Dermis blood vessel endothelial cell (primary cell): ENCODE measurements around the gene KIFAP3. TPM values are rescaled to one million over a fixed set of nuclear protein-coding genes. Genes with fewer than 3 reads are reported as not detected.
A peak's percentile ranks its signal among the peaks of the same experiment; 100 is the strongest.
"Not testable (repeated sequence)": the region's sequence is repeated elsewhere in the genome, so short reads cannot be mapped to it uniquely, and the experiment has no call there.

ENCODE experiments used
- DNase-seq: peaks from one replicate; pipeline ENCODE4 v3.0.0; 2010
- total RNA-seq: library from RNA; depleted of rRNA; stranded (reverse); fragments of >200 nt; gene quantifications from 2 replicates; pipeline ENCODE4 v1.2.3, GENCODE V29; 2014

Gene KIFAP3
- total RNA-seq, 1 donor from 2014 or later, result 23.1 TPM

DNA sequence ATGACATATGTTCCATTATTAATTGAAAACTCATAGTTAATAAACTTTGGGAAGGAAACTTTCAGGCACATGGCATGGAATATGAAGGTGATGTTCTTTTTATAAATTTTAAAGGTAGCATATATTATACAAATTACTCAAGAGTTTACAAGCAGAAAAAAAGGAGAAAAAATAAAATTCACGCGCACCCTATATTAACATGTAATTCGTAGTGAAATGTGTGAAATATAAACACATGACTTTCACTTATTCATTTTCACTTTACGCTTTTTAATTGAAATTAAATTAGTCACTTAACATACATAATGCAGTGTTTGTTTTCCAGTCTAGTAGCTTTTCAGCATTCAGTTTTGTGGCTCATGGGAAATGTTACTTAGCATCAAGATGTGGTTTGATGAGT is 153.4 kb downstream of the KIFAP3 start:
- DNase-seq, result no peak

DNA sequence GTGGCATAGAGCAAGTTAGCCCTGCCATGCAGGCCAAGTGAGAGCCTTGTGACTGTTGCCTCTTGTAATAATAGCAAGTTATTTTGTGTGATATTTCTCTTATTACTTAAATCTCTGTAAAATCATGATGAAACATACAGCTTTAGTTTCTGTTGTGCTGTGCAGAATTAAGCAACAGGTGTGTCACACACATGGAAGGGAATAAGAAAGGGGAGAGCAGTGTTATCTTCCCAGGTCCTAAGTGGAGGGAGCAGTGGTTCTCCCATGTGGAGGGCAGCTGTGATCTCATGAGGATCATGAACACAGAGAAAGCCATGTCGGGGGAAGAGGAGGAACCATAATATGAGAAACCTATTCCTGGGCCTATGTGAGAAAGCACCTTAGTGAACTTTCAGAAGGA is 155.6 kb downstream of the KIFAP3 start:
- no peak for DNase-seq

DNA sequence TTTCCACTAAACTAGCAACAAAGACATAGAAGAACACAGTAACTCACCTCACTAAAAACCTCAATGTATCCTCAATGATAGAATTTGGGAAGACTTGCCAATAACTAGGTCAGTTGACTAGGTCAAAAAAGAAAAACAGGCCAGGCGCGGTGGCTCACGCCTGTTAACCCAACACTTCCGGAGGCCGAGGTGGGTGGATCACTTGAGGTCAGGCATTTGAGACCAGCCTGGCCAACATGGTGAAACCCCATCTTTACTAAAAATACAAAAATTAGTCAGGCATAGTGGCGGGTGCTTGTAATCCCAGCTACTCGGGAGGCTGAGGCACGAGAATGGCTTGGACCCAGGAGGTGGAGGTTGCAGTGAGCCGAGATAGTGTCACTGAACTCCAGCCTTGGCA is 156.3 kb downstream of the KIFAP3 start:
- not testable (repeated sequence) for DNase-seq

DNA sequence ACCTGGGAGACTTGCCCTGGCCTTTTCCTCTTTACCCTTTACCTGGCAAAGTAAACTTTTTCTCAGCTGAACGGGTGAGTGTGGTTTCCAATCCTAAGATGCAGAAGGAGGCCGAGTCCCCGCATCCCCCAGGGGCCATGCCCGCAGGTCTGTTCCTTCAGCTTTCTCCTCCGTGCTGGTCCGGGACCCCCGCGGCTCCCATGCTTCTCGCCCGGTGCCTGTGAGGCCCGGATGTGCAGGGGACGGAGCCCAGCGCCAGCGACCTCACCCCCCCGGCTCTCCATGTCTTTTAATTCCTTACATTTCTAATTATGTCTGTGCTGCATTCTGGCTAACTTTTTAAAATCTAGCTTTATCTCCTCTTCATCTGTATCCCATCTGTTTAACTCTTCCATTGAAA is 159.3 kb downstream of the KIFAP3 start:
- no peak for DNase-seq

DNA sequence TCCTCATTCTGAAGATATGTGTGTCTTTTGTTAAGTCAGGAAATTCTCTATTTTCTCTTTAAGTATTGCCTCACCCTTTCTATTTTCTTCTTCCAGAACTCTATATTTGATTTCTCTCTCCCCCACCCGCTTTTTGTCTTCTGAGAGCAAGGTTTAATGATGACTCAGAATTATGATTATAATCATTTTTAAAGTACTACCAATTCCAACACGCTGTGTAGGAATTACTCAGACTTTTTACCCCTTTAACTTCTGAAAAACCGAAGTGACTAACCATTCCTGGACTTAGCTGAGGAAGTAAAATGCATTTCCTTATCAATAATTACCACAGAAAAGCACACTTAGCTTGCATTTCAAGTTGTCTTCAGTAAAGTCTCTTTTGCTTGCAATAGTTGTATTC is 160.0 kb downstream of the KIFAP3 start:
- no peak for DNase-seq

DNA sequence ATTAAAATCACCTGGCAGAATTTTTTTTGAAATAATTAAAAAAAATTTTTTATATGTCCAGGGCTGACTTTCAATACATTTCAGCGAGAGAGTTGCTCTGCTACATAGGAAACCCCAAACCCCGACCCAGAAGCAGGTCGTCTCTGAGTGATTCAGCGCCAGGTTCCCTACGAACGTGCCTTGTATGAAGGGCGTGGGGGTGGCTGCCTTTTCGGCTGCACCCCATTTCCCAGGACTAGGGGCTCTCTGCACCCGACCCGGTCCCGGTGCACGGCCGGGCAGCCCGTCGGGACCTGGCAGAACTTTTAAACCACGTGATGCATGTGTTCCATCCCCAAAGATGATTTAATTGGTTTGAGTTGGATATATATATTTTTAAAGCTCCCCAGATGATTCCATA is 165.0 kb downstream of the KIFAP3 start:
- no peak for DNase-seq

DNA sequence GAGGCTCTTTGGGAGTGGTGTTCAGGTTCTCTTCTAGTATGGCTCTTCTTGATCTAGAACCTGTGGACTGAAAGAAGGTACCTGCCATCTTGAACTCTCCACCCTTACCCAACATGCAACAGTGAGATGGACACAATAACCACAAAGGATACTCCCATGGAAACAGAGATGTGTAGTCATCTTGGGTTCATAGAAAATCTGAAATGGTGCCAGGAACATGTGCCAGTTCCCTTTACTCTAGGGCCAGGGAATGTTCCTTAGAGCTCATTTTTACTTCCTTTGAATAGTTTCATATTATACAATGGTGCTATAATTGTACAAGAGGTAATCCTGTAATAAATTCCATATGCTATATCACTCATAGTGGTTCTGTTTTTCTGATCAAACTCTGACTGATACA is 167.6 kb downstream of the KIFAP3 start:
- peak; percentile 63 for DNase-seq

DNA sequence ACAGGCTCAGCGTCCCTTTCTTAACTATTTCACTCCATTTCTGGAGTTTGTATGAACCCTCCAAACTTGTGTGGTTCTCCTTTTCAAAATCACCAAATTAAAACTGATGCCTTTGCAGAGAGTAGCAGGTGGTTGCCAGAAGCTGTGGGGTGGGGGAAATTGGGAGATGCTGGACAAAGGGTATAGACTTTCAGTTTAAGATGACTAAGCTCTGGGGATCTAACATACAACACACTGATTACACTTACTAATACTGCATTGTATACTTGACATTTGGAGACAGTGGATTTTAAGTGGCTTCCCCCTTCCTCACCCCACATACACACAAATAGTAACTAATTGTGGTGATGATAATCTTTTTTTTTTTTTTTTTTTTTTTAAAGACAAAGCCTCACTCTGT is 169.7 kb downstream of the KIFAP3 start:
- no peak for DNase-seq

DNA sequence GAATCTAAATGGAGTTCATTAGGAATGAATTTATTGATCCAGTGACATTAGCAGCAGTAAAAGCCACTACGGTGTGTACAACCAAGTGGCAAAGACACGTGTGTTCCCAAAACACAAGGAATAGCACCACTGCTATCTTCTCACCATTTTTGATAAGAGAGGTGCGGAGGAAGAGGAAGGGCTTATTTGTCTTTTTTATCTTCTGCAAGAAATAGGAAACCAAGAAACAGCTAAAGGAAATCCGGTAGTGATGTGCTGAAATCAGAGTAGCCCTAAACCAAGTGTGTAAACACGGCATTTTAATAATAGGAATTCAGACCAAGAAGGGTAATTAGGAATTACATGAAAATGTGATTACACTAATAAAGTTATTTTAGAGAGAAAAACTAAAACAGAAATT is 171.7 kb downstream of the KIFAP3 start:
- no peak for DNase-seq

DNA sequence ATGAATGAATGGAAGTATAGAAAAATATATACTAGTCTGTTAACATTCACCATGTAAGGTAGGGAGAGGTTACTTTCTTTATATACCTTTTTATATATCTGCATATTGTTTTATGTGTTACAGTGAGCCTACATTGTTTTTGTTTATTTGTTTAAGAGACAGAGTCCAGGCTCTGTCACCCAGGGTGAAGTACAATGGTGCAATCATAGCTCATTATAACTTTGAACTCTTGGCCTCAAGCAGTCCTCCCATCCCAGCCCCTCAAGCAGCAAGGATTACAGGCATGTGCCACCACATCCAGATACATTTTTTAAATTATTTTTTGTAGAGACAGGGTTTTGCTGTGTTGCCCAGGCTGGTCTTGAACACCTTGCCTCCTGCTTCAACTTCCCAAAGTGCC is 173.4 kb downstream of the KIFAP3 start:
- no peak for DNase-seq

DNA sequence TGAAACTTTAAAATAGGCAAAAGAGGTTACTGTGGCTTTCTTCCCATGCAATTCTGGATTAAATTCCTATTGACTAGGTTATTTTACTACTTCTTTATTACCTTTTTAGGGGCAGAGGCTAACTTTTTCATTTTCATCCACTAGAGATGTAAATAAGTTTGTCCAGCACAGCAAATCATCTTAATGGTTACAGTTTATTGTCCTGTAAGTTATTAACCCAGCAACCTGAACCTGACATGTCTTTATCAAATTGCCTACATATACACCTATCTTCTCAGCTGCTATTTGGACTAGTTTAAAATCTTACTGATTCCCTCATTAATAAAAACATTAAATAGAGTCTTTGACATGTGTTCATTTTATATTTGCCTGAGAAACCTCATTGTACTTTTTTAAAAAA is 173.9 kb downstream of the KIFAP3 start:
- no peak for DNase-seq

DNA sequence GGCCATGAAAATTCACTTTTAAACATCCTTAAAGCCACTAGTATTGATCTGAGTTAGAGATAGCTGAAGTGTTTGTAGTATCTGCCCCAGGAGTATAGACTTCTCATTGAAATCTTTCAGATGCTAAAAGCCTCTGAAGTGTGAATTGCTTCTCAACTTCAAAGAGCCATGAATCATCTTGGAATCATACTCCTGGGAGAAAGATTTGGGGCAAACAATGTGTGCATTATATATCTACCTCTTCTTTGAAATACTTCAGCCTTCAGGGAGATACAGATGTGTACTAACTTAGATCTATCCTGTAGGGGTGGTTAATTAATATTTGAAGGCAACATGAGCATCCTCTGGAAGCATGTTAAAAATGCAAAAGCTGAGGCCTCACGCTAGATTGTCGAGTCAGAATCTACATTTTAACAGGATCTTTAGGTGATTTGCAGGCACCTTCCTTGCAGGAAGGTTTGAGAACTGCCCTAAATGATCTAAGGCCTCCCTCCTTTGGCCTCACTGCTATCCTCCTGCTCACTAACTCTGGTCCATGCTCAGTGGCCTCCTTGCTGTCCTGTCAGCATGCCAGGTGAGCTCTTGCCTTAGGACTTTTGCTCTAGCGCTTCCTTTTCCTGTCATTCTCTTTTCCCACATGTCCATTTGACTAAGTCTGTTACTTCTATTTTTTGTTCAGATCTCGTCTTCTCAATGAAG is 174.8 kb downstream of the KIFAP3 start:
- DNase-seq, result no peak

DNA sequence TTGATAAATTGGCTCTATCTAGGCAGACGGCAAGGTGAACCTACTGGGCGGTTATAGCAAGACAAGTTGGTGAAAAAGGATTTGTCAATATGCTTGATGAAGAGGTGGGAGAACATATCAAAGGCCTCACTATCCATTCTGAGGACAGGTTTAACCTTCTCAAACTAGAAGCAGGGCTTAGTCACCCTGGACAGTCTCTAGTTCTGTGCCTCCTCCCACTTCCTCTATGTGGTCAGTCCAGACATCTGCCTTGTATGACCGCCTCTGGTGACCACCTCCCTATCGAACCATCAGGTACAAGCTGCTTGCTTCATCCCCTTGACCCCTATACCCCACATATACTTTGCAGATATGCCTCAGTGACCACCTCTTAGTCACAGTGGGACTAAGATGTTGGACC is 178.5 kb downstream of the KIFAP3 start:
- DNase-seq, result no peak

DNA sequence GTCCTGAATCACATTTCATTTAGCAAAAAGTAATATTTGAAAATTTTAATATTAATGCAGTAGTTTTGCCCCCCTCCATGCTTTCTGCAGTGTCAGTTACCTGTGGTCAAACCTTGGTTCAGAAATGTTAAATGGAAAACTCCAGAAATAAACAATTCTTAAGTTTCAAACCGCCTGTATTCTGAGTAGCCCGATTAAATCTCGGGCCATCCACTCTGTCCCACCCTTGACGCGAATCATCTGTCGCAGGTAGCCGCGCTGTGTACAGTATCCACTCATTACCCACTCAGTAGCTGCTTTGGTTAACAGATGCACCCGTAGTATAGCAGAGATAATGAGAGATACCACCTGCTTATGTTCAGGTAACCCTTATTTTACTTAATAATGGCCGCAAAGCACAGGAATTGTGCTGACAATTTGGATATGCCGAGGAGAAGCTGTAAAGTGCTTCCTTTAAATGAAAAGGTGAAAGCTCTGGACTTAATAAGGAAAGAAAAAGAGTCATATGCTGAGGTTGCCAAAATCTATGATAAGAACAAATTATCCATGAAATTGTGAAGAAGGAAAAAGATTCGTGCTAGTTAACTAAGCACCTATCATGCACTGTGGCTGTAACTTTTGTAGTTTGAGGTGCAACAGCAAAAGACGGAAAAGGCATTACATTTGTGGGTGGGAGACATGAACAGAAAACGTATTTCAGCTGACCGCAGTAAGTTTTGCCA is 179.9 kb downstream of the KIFAP3 start:
- DNase-seq, result no peak

DNA sequence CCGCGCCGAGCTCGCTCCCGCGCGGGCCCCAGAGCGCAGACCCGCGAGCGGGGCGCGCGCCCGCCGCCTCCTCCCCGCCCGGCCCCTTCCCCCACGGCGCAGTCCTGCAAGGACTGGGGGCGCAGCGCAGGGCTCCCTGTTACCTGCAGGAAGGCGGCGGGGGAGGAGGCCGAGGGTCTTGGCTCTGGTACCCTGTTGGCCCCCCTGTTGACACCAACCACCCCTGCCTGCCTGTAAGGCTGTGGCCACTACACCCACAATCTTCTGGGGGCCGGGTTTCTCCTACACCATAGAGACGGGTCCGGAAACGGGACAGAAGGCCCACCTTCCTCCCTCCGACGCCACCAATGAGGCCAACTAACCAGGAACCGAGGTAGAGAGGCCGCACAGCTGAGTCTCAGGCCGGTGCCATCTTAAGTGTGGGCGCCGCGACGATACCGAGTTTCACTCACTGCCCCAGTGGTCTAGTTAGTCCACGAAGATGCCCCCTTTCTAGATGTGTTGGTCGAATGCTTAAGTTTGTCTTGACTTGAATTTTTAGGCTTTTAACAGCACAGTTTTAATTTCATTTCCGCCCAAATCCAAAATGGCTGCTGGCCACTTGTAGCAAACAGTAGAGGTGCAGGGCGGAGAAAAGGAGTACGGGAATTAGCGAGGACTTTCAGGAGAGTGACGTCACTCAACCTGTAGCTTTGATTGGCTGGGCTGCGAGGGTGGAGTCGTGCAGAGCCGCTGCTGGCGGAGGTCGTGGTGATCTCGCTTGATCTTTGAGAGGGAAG is 180.7 kb downstream of the KIFAP3 start, which contains the start of gene SCYL3:
SCYL3 (minus strand) TSS at position 252 of the 779 bp plus-strand sequence. CDS start 5,056 bp downstream, outside the sequence.
- DNase-seq, result peak; percentile 98

DNA sequence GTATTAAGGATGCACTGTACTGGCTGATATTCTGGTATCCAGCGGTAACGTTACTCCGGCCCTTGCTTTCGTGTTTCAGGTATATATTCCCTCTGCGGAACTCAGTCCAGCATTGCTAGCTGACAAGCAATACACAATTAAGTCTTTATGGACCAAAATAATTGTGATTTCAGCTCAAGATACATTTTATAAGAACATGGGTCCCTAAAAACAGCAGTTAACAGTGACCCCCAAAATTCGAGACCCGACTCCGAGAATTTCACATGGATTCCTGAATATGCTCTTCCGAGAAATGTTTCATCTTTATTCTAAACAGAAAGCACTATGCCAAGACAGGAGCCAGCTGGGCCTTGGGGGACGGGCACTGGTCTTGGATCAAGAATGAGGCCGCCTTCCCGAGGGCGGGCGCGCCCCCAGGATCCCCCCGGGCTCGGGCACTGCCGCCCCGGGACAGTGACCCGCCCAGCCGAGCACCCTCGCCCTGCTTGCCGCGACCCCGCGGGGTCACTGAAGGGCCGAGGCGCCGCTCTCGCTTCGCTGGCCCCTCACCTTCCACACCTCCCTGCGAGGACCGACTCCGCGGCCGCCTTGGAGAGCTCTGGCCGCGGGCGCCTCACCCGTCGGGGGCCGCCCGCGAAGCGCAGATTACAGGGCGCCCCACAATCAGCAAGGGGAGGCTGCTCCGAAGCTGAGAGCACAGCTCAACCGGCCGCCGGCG is 181.4 kb downstream of the KIFAP3 start:
- peak; percentile 53 for DNase-seq

DNA sequence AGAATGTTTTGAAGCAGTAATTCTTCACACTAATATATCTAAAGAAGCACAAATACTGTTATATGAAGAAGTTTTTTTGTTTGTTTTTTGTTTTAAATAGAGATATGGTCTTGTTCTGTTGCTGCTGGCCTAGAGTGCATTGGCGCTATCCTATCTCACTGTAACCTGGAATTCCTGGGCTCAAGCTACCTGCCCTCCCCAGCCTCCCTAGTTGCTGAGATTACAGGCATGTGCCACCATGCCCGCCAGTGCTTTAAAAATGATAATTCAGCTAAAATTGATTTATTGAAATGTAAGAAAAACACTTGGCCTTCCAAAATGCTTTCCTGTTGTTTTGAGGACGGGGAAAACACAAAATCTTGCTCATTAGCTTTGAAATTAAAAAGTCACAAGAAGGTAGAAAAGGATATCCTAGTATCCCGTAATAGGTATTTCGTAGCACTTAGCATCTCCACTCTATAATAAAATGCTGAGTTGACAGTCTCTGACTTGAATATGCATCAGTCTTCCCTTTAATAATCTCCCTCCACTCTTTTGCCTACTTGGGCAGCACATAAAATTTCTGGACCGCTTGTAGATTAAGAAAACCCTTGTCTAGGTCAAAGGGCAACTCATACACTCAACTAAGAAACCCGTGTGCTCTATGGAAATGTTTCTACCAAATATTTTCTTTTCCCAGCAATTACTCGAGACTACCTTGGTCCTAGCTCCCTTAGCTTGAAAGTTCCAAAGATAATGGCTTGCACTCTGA is 182.1 kb downstream of the KIFAP3 start:
- no peak for DNase-seq

DNA sequence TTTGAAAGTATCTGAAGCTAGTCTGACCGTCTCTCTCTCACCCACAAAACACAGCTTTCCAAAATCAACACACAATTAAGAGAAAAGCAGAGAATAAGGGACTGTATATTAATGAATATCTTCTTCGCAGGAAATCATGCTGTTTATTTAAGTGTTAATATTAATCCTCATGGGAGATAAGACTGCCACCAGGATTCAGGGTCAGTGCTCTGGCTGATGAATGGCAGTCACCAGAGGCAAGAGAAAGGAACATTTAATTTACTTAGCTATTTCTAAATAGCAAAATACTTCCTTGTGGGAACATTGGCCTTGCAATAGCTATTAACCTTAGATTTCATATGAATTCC is 183.0 kb downstream of the KIFAP3 start:
- no peak for DNase-seq

DNA sequence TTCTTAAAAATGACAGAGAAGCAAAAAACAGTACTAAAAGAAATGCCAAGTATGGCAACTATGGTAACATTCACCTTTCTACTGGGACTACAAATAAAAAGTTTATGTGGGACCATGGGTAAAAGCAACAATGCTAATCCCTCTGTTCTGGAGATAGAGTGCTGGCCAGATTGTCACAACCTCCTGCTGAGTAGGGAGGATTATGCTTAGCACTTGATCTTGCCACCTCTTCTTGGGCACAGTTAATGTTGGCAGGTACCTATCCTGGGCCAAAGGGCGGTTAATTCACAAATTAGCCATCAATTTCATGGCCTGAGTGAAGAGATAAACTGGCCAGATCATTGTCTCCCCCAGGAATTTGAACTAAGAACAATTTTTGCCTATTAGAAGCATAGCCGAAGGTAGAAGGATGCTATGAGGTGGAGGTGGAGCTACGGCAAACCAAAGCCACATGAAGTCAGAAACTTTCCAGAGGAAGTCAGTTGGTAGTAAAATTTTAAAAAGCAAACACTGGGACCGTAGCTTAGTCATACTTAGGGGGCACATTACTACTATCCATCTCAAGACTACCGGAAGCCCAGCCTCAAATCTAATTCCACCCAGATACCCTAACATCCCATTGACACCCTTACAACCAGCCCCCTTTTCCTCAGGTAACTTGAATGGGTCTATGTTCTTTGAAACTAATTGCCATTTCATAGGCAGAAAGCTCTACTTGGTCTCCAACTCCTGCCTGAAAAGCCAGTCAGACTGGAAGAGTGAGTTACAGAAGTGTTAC is 183.5 kb downstream of the KIFAP3 start:
- DNase-seq, result no peak

DNA sequence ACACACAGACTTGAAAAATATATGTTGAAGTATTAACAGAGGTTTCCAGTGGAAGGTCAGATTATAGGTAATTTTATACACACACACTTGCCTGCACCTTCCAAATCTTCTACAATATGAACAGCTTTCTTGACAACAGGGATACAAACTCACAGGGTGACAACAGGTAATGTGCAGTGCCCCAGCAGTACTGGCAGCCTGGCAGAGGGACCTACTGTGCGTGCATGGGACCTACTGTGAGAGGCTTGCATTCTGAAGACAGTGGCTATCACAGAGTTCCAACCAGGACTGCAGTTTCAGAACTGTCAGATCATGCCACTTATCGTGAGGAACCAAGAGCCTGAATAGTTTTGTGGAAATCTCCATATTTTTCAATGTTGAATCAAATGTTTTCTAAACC is 184.6 kb downstream of the KIFAP3 start:
- DNase-seq, result no peak

DNA sequence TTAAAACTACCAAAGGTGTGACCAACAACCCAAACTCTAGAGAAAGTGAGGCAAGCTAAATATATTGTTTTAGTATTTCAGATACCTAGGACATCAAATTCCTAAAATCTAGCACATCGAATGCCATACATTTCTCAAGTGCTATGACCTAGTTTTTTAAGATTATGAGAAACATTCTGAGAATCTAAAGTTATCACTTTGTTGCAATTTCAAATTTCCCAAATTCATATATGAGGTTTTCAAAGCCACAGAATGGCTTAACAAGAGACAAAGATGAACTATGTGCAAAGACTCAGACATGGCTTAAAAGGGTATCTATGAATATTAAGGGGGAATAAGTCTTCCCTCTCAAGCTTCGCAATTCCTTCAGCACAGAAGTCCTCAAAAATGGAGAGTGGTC is 187.6 kb downstream of the KIFAP3 start:
- DNase-seq, result no peak
